Endothelial cell of umbilical vein (primary cell): Measurements from ENCODE around the gene IER5. TPM values are rescaled to one million over a fixed set of nuclear protein-coding genes. Genes with fewer than 3 reads are reported as not detected.

ENCODE experiments used
- BruUV-seq: library from RNA; stranded (reverse); fragments of 400-500 nt; replicated peaks from 2 replicates; lab custom pipeline; 2021; lab: Mats Ljungman, UMichigan
- CTCF ChIA-PET: fragments of 300-600, 350-600 bp; sonication (Branson Sonifier 250); formaldehyde crosslinking; loops from one replicate; lab custom pipeline; 2021; ENCODE audit warnings: antibody characterized with exemption, inconsistent platforms; lab: Charles Lee
- POLR2A ChIA-PET: fragments of 300-600, 350-600 bp; sonication (Branson Sonifier 250); formaldehyde crosslinking; loops from one replicate; lab custom pipeline; 2021; ENCODE audit warnings: antibody characterized with exemption, inconsistent platforms; lab: Charles Lee
- DNase-seq: peaks from one replicate; pipeline ENCODE4 v3.0.0-alpha.2; 2011; ENCODE audit warnings: low read depth, low spot score
- FAIRE-seq: peaks from 2 replicates; lab custom pipeline; 2011; peaks lifted over from hg19 to GRCh38; lab: Jason Lieb, UNC
- H2AFZ ChIP-seq: 2 replicates; pipeline ENCODE4 v1.6.0; 2012; ENCODE audit warnings: low read depth, low read length, control low read depth, inconsistent platforms
- H3K27ac ChIP-seq: 2 replicates; pipeline ENCODE4 v1.5.1; 2011; ENCODE audit warnings: low read depth, mild to moderate bottlenecking, control low read depth, low read length, moderate library complexity; ENCODE audit not compliant: insufficient read depth
- H3K27me3 ChIP-seq, 2 experiments: 2 replicates each; pipeline versions ENCODE4 v1.6.0 to v1.6.1; 2011; ENCODE audit warnings: low read length in 2 of 2, mixed read lengths in 1 of 2; ENCODE audit not compliant: control insufficient read depth in 2 of 2, insufficient read depth in 2 of 2
- H3K36me3 ChIP-seq, 2 experiments: 2 replicates in 1 of 2; 3 replicates in 1 of 2; pipeline ENCODE4 v1.5.1; 2011; ENCODE audit warnings: low read length in 2 of 2, mild to moderate bottlenecking in 1 of 2, moderate library complexity in 1 of 2; ENCODE audit not compliant: control insufficient read depth in 2 of 2, insufficient read depth in 2 of 2; ENCODE audit errors: extremely low read depth in 1 of 2
- H3K4me1 ChIP-seq: 3 replicates; pipeline ENCODE4 v1.5.1; 2011; ENCODE audit warnings: mild to moderate bottlenecking, low read length; ENCODE audit not compliant: control insufficient read depth, insufficient read depth; ENCODE audit errors: extremely low read depth
- H3K4me2 ChIP-seq: 2 replicates; pipeline ENCODE4 v1.6.1; 2011; ENCODE audit warnings: low read length, control low read depth, mixed read lengths; ENCODE audit not compliant: insufficient read depth
- H3K4me3 ChIP-seq, 3 experiments: fragments of 200-600 bp in 1 of 3; sonication (generic), shearing (Covaris generic) in 1 of 3; replicated peaks in 1 of 3; 2 replicates each; pipeline ENCODE4 v1.5.1; 2011 to 2016; ENCODE audit warnings: control low read depth in 3 of 3, low read length in 3 of 3, mild to moderate bottlenecking in 2 of 3, inconsistent platforms in 1 of 3, low read depth in 1 of 3, moderate library complexity in 1 of 3; ENCODE audit not compliant: insufficient read depth in 1 of 3
- H3K79me2 ChIP-seq: 2 replicates; pipeline ENCODE4 v1.6.0; 2012; ENCODE audit warnings: low read length, inconsistent platforms; ENCODE audit not compliant: control insufficient read depth, insufficient read depth
- H3K9ac ChIP-seq: replicated peaks from 2 replicates; pipeline ENCODE3; 2011; ENCODE audit warnings: low read length, control low read depth; ENCODE audit not compliant: insufficient read depth; ENCODE audit errors: extremely low read depth
- H3K9me1 ChIP-seq: replicated peaks from 3 replicates; pipeline ENCODE4 v1.6.0; 2011; ENCODE audit warnings: mild to moderate bottlenecking, low read length; ENCODE audit not compliant: control insufficient read depth, insufficient read depth; ENCODE audit errors: extremely low read depth
- H3K9me3 ChIP-seq: replicated peaks from 2 replicates; pipeline ENCODE4 v1.5.1; 2012; ENCODE audit warnings: low read length, inconsistent platforms; ENCODE audit not compliant: control insufficient read depth, insufficient read depth
- H4K20me1 ChIP-seq: replicated peaks from 2 replicates; pipeline ENCODE3; 2011; ENCODE audit warnings: mild to moderate bottlenecking, low read length; ENCODE audit not compliant: control insufficient read depth, insufficient read depth; ENCODE audit errors: extremely low read depth
- CTCF ChIP-seq, 2 donors: IDR thresholded peaks; 1 replicate in 1 of 2; 2 replicates in 1 of 2; pipeline ENCODE4 v1.5.1; 2011; ENCODE audit warnings: low read length in 2 of 2, mild to moderate bottlenecking in 2 of 2, moderate library complexity in 2 of 2, control low read depth in 1 of 2, inconsistent platforms in 1 of 2, low read depth in 1 of 2; ENCODE audit not compliant: insufficient read depth in 1 of 2; ENCODE audit errors: extremely low read depth in 1 of 2
- EZH2 ChIP-seq: IDR thresholded peaks from 2 replicates; pipeline ENCODE4 v1.6.1; 2012; ENCODE audit warnings: borderline replicate concordance, low read depth, mild to moderate bottlenecking, moderate library complexity, low read length, inconsistent platforms; ENCODE audit not compliant: severe bottlenecking
- FOS ChIP-seq: IDR thresholded peaks from 2 replicates; pipeline ENCODE4 v1.6.1; 2011; ENCODE audit warnings: mild to moderate bottlenecking, low read length, moderate library complexity, borderline replicate concordance; ENCODE audit not compliant: insufficient read depth
- GATA2 ChIP-seq: IDR thresholded peaks from 2 replicates; pipeline ENCODE4 v1.7.0; 2011; ENCODE audit warnings: low read depth, mild to moderate bottlenecking, moderate library complexity, mixed read lengths, low read length; ENCODE audit not compliant: insufficient read length, insufficient read depth
- JUN ChIP-seq: IDR thresholded peaks from 2 replicates; pipeline ENCODE4 v1.6.1; 2011; ENCODE audit warnings: borderline replicate concordance, low read depth; ENCODE audit not compliant: insufficient read length, insufficient read depth
- MAX ChIP-seq: IDR thresholded peaks from 2 replicates; pipeline ENCODE4 v1.6.1; 2011; ENCODE audit not compliant: insufficient read depth, insufficient read length
- MYC ChIP-seq: IDR thresholded peaks from one replicate; pipeline ENCODE4 v1.6.1; 2011; ENCODE audit warnings: mild to moderate bottlenecking, low read depth, low read length
- POLR2A ChIP-seq: IDR thresholded peaks from 2 replicates; pipeline ENCODE4 v1.6.1; 2012; ENCODE audit warnings: low read depth, mild to moderate bottlenecking, control low read depth, low read length
- POLR2AphosphoS5 ChIP-seq: IDR thresholded peaks from 2 replicates; pipeline ENCODE4 v1.6.1; 2012; ENCODE audit warnings: low read depth, mild to moderate bottlenecking, control low read depth, low read length, moderate library complexity; ENCODE audit not compliant: insufficient read depth
- dilution Hi-C: fragments of 300-500 bp; cut with MboI; formaldehyde crosslinking; loops from one replicate; pipeline ENCODE4 v1.15.0; 2019; ENCODE audit warnings: low sequenced_read_pairs; ENCODE audit not compliant: extremely low pct_ligation_motif_present
- intact Hi-C: fragments of 100-400 bp; cut with micrococcal nuclease; formaldehyde crosslinking; loops from one replicate; pipeline ENCODE4 v1.10.0; 2022
- polyA plus RNA-seq, 4 experiments: library from polyadenylated mRNA; depleted of rRNA in 3 of 4; stranded (reverse) in 3 of 4; unstranded in 1 of 4; fragments of >200 nt; gene quantifications; 2 replicates each; pipeline versions ENCODE4 v1.2.1 to v1.2.3, GENCODE V29; 2011 to 2012; ENCODE audit warnings: missing spikeins in 1 of 4
- total RNA-seq: library from RNA; stranded (reverse); gene quantifications from 2 replicates; pipeline ENCODE4 v1.2.3, GENCODE V29; 2021

IER5 gene
- total and polyA plus RNA-seq, 2 donors (not counting 3 experiments of a cell fraction or from before 2014, with no cell fraction given) = 6.6 to 14.4 TPM

GRCh38 chr1:181114574-181115367 is 26.3 kb downstream of the IER5 start:
- H3K27me3 ChIP-seq = no peaks in the 10 kb centered on the region
- no peak overlapping the region for H3K4me2 ChIP-seq
- H3K36me3 ChIP-seq = no peaks in the 10 kb centered on the region
- H3K4me3 ChIP-seq = no peak overlapping the region
- dilution Hi-C loops (no loop called here), intact Hi-C loops (no loop called here)
- POLR2A ChIA-PET = no interaction called here
- no peaks in the 10 kb centered on the region for H3K79me2 ChIP-seq
- no peak overlapping the region for H2AFZ ChIP-seq
- H3K9me3 ChIP-seq = no peaks in the 10 kb centered on the region
- DNase-seq = no peak
- no peak for FAIRE-seq
- no peaks in the 10 kb centered on the region for H4K20me1 ChIP-seq
- no peak overlapping the region for H3K27ac ChIP-seq
- peaks cover 16% of the 10 kb centered on the region for H3K4me1 ChIP-seq
- CTCF ChIA-PET = interaction anchor here (1.0 to 3.8 kb wide), 4 partner anchors 10 to 26 kb away, joined by 3 to 15 read pairs (median 5); no protein-coding TSS in a partner anchor
- no peak overlapping the region for H3K9ac ChIP-seq
- BruUV-seq = no TSS peak
- no peaks in the 10 kb centered on the region for H3K9me1 ChIP-seq
- TF ChIP-seq MYC = no peak
- TF ChIP-seq MAX = no peak
- TF ChIP-seq EZH2 = no peak

GRCh38 chr1:181115368-181115684 is 26.8 kb downstream of the IER5 start:
- ChIA-PET CTCF (interaction anchor here (1.0 to 3.8 kb wide), 3 partner anchors 9 to 18 kb away, joined by 3 to 15 read pairs (median 3); no protein-coding TSS in a partner anchor), POLR2A (no interaction called here)
- Histone ChIP-seq H2AFZ (no peak overlapping the region), H3K9me1 (no peaks in the 10 kb centered on the region), H3K9ac (no peak overlapping the region), H3K27me3 (no peaks in the 10 kb centered on the region), H3K9me3 (no peaks in the 10 kb centered on the region), H3K36me3 (no peaks in the 10 kb centered on the region), H3K27ac (no peak overlapping the region), H3K79me2 (no peaks in the 10 kb centered on the region), H4K20me1 (no peaks in the 10 kb centered on the region), H3K4me1 (peaks cover 16% of the 10 kb centered on the region), H3K4me3 (no peak overlapping the region), H3K4me2 (no peak overlapping the region)
- dilution Hi-C loops = no loop called here
- no peak for DNase-seq
- no TSS peak for BruUV-seq
- FAIRE-seq = no peak
- intact Hi-C loops = no loop called here
- TF ChIP-seq FOS (no peak), JUN (no peak), POLR2A (no peak), CTCF (IDR thresholded peaks at IDR 0.05; ENCODE audit: extremely low read depth in 1 of 2, insufficient read depth in 1 of 2, low read depth in 1 of 2, low read length in 2 of 2) (no peak), POLR2AphosphoS5 (no peak), MYC (no peak), GATA2 (no peak), EZH2 (no peak), MAX (no peak)
